ENCODE results near the gene ENAH.

Gene ENAH

DNA sequence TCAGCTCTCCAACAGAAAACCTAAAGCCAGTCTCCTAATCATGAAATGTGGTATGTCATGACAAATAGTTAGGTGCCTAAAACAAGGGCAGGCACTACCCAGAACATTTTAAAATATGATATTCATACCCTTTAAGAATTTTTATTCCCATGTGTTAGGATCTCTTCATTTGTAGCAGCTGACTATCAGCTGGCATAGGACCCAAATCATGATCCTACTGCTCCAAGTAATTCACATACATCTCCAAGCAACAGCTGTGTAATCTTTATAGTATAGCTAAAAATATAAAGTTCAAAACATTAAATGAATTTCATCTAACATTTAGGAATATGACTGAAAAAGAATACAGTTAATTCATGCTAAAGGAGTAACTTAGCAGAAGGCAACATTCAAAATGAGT lies 57.5 kb downstream of the ENAH start:
- in situ Hi-C loops (cut with HindIII; ENCODE audit: low pct_ligation_motif_present, low sequenced_read_pairs), result no loop called here
- no peak for DNase-seq
- Histone ChIP-seq H3K27ac (no peak overlapping the region), H3K36me3 (replicated peaks) (no peaks in the 10 kb centered on the region), H3K27me3 (replicated peaks) (no peaks in the 10 kb centered on the region), H3K4me3 (ENCODE audit: low read depth, low read length) (no peak overlapping the region)
- TF ChIP-seq CTCF (IDR thresholded peaks at IDR 0.05; ENCODE audit: low read depth, low read length, missing control alignments), result no peak

DNA sequence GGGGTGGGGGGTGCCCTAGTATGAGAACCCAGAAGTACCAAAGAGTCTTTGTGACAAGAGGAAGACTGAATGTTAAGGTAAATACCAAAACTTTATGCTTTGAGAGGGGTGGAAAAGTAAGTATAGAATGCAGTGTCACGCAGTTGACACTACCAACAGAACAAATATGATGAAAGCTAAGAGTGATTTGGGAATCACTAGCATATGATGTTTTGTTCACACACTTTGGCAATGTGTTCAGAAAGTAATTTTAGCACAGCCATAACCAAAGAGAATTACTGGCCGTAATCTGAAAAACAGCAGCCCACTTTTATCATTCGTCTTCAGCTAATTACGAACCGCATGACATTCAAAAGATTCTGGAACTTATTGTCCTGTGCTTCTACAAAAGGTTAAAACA lies 59.5 kb downstream of the ENAH start:
- Histone ChIP-seq H3K36me3 (replicated peaks) (no peaks in the 10 kb centered on the region), H3K27ac (no peak overlapping the region), H3K4me3 (ENCODE audit: low read depth, low read length) (no peak overlapping the region), H3K27me3 (replicated peaks) (no peaks in the 10 kb centered on the region)
- in situ Hi-C loops (cut with HindIII; ENCODE audit: low pct_ligation_motif_present, low sequenced_read_pairs), result no loop called here
- no peak for DNase-seq
- TF ChIP-seq CTCF (IDR thresholded peaks at IDR 0.05; ENCODE audit: low read depth, low read length, missing control alignments), result no peak

DNA sequence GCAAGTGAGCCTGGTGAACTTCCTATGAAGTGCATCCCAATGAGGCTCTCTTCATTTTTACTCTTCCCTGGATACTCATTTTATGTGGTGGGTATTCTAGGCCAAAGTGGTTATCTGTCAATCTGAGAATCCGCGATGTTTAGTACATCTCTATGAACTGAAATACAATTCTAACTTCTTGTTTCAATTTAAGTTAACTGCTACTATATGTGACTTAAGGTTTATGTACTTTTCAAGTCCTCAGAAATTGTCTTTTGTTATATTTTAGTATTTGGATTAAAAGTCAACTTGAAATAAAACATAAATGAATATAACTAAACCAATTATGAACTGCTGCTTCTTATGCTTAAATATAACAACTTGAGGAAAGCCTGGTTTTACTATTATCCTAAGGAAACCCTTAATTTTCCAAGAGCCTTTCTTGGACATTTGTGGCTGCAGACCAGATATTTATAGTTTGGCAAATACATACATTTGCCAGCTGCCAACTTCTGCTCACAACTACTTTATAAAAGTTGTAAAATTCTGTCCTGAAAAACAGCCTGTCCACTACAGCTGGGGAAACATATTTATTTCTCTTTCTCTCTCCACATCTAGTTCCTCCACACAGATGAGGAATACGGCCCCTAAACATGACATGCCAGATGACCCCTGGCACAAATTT lies 60.4 kb downstream of the ENAH start:
- in situ Hi-C loops (cut with HindIII; ENCODE audit: low pct_ligation_motif_present, low sequenced_read_pairs), result no loop called here
- DNase-seq, result no peak
- Histone ChIP-seq H3K27ac (no peak overlapping the region), H3K36me3 (replicated peaks) (no peaks in the 10 kb centered on the region), H3K4me3 (ENCODE audit: low read depth, low read length) (no peak overlapping the region), H3K27me3 (replicated peaks) (no peaks in the 10 kb centered on the region)
- no peak for TF ChIP-seq CTCF (IDR thresholded peaks at IDR 0.05; ENCODE audit: low read depth, low read length, missing control alignments)

DNA sequence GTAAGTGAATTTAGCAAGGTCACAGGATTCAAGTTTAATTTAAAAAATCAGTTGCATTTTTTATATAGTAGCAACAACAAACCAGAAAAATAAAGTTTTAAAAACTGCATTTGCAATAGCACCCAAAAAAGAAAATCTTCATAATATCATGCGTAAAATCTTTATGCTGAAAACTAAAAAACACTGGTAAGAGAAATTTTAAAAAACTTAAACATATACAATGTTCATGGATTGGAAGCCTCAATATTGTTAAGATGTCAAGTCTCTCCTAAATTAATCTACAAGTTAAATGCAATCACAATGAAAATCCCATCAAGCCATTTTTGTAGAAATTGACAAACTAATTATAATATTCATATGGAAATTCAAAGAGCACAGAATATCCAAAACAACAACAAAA lies 65.6 kb downstream of the ENAH start:
- no peaks in the 10 kb centered on the region for H3K27me3 ChIP-seq (replicated peaks)
- TF ChIP-seq CTCF (IDR thresholded peaks at IDR 0.05; ENCODE audit: low read depth, low read length, missing control alignments), result no peak
- in situ Hi-C loops (cut with HindIII; ENCODE audit: low pct_ligation_motif_present, low sequenced_read_pairs), result no loop called here
- no peak for DNase-seq
- H3K4me3 ChIP-seq (ENCODE audit: low read depth, low read length), result no peak overlapping the region
- no peak overlapping the region for H3K27ac ChIP-seq
- no peaks in the 10 kb centered on the region for H3K36me3 ChIP-seq (replicated peaks)

DNA sequence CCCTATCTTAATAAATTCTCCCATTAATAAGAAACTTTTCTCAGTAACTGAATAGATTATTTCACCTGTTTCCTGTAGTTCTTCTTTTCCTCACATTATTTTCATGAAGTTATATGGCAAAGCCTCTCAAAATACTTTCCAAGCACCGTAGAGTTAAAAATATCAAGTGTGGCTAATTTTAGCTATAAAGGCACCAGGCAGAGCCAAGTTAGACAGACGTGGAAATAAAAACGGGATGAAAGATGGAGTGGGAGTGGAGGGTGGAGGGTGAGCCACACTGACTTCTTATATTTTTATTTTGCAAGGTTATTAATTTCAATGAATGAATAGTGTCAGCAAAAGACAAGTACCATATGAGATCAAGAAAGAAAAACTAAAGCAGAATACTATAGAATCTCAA lies 71.7 kb downstream of the ENAH start:
- no peaks in the 10 kb centered on the region for H3K36me3 ChIP-seq (replicated peaks)
- no peak overlapping the region for H3K27ac ChIP-seq
- in situ Hi-C loops (cut with HindIII; ENCODE audit: low pct_ligation_motif_present, low sequenced_read_pairs), result no loop called here
- TF ChIP-seq CTCF (IDR thresholded peaks at IDR 0.05; ENCODE audit: low read depth, low read length, missing control alignments), result no peak
- DNase-seq, result no peak
- H3K4me3 ChIP-seq (ENCODE audit: low read depth, low read length), result no peak overlapping the region
- H3K27me3 ChIP-seq (replicated peaks), result no peaks in the 10 kb centered on the region

Data from brain microvascular endothelial cell (primary cell).